ENCODE measurements around the gene NKRF.

Gene NKRF

GRCh38 chrX:119549327-119550016, 56.8 kb downstream of the NKRF start:
- Histone ChIP-seq H3K9ac (ENCODE audit: low read depth, low read length, poor library complexity, severe bottlenecking) (no peak overlapping the region), H3K27me3 (ENCODE audit: insufficient read depth, low read length, poor library complexity, severe bottlenecking) (no peaks in the 10 kb centered on the region), H3K4me3 (ENCODE audit: low read length, poor library complexity, severe bottlenecking) (no peak overlapping the region), H2AFZ (ENCODE audit: low read length) (no peak overlapping the region), H3K79me2 (ENCODE audit: insufficient read depth, low read length) (no peaks in the 10 kb centered on the region; the same call in 1 of the 2 replicates), H3F3A (ENCODE audit: low read depth) (no peaks in the 10 kb centered on the region), H3K4me1 (ENCODE audit: insufficient read depth, low read length, poor library complexity, severe bottlenecking) (no peaks in the 10 kb centered on the region), H4K20me1 (ENCODE audit: insufficient read depth, low read length, poor library complexity, severe bottlenecking) (no peaks in the 10 kb centered on the region), H3K9me2 (replicated peaks; ENCODE audit: low read depth, low read length) (no peaks in the 10 kb centered on the region), H3K36me3 (ENCODE audit: insufficient read depth, low read length) (no peaks in the 10 kb centered on the region), H3K9me3 (ENCODE audit: insufficient read depth, low read depth, low read length) (no peaks in the 10 kb centered on the region), H3K4me2 (ENCODE audit: low read depth, low read length, poor library complexity, severe bottlenecking) (no peak overlapping the region)
- TF ChIP-seq, protein P1, sequence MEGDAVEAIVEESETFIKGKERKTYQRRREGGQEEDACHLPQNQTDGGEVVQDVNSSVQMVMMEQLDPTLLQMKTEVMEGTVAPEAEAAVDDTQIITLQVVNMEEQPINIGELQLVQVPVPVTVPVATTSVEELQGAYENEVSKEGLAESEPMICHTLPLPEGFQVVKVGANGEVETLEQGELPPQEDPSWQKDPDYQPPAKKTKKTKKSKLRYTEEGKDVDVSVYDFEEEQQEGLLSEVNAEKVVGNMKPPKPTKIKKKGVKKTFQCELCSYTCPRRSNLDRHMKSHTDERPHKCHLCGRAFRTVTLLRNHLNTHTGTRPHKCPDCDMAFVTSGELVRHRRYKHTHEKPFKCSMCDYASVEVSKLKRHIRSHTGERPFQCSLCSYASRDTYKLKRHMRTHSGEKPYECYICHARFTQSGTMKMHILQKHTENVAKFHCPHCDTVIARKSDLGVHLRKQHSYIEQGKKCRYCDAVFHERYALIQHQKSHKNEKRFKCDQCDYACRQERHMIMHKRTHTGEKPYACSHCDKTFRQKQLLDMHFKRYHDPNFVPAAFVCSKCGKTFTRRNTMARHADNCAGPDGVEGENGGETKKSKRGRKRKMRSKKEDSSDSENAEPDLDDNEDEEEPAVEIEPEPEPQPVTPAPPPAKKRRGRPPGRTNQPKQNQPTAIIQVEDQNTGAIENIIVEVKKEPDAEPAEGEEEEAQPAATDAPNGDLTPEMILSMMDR (conservative IDR thresholded peaks at IDR 0.05; ENCODE audit: low read length) = no peak
- TF ChIP-seq EZH2phosphoT487 (IDR thresholded peaks at IDR 0.05; ENCODE audit: borderline replicate concordance) = no peak

DNA sequence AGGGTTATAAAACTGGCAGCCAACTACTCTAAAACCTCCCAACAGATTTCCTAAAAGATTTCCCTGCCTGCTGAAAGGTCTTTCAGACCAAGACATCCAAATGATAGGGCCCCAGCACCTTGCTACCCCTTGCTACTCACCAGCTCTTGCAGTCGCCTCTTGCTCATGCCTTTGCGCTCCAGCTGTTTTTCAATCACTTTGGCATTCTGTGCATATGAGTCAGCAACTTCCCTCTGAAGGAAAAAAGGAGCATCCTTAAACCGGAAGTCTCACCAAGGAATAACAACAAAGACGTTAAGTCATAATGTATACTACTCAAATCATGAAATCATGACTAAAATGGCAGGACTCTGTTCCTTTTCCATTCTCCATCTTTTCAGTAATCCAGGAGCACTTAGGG, 65.0 kb downstream of the NKRF start:
- Histone ChIP-seq H3K4me1 (ENCODE audit: insufficient read depth, low read length, poor library complexity, severe bottlenecking) (no peaks in the 10 kb centered on the region), H4K20me1 (ENCODE audit: insufficient read depth, low read length, poor library complexity, severe bottlenecking) (no peaks in the 10 kb centered on the region), H3K9me3 (ENCODE audit: insufficient read depth, low read depth, low read length) (no peaks in the 10 kb centered on the region), H3K79me2 (ENCODE audit: insufficient read depth, low read length) (no peaks in the 10 kb centered on the region), H3F3A (ENCODE audit: low read depth) (no peaks in the 10 kb centered on the region), H3K9ac (ENCODE audit: low read depth, low read length, poor library complexity, severe bottlenecking) (no peak overlapping the region), H2AFZ (ENCODE audit: low read length) (no peak overlapping the region), H3K36me3 (ENCODE audit: insufficient read depth, low read length) (no peaks in the 10 kb centered on the region; the same call in 1 of the 2 replicates), H3K27me3 (ENCODE audit: insufficient read depth, low read length, poor library complexity, severe bottlenecking) (no peaks in the 10 kb centered on the region), H3K4me2 (ENCODE audit: low read depth, low read length, poor library complexity, severe bottlenecking) (no peak overlapping the region), H3K4me3 (ENCODE audit: low read length, poor library complexity, severe bottlenecking) (no peak overlapping the region), H3K9me2 (replicated peaks; ENCODE audit: low read depth, low read length) (no peaks in the 10 kb centered on the region)
- TF ChIP-seq EZH2phosphoT487 (IDR thresholded peaks at IDR 0.05; ENCODE audit: borderline replicate concordance) = no peak
- TF ChIP-seq, protein P1 (conservative IDR thresholded peaks at IDR 0.05; ENCODE audit: low read length) = no peak

GRCh38 chrX:119539872-119540271, 66.4 kb downstream of the NKRF start:
- Histone ChIP-seq H3K4me3 (ENCODE audit: low read length, poor library complexity, severe bottlenecking) (no peak overlapping the region), H3K36me3 (ENCODE audit: insufficient read depth, low read length) (no peaks in the 10 kb centered on the region; the same call in 1 of the 2 replicates), H3K9me2 (replicated peaks; ENCODE audit: low read depth, low read length) (no peaks in the 10 kb centered on the region)

More at GRCh38 chrX:119539872-119540271, 66.4 kb downstream of the NKRF start:
- Histone ChIP-seq H3K4me2 (ENCODE audit: low read depth, low read length, poor library complexity, severe bottlenecking) (no peak overlapping the region), H3K9me3 (ENCODE audit: insufficient read depth, low read depth, low read length) (no peaks in the 10 kb centered on the region), H3K79me2 (ENCODE audit: insufficient read depth, low read length) (no peaks in the 10 kb centered on the region), H4K20me1 (ENCODE audit: insufficient read depth, low read length, poor library complexity, severe bottlenecking) (no peaks in the 10 kb centered on the region), H3K9ac (ENCODE audit: low read depth, low read length, poor library complexity, severe bottlenecking) (no peak overlapping the region), H3F3A (ENCODE audit: low read depth) (no peaks in the 10 kb centered on the region), H3K4me1 (ENCODE audit: insufficient read depth, low read length, poor library complexity, severe bottlenecking) (no peaks in the 10 kb centered on the region), H3K27me3 (ENCODE audit: insufficient read depth, low read length, poor library complexity, severe bottlenecking) (no peaks in the 10 kb centered on the region), H2AFZ (ENCODE audit: low read length) (no peak overlapping the region)
- TF ChIP-seq, protein P1 (conservative IDR thresholded peaks at IDR 0.05; ENCODE audit: low read length) = peak; percentile 40
- no peak for TF ChIP-seq EZH2phosphoT487 (IDR thresholded peaks at IDR 0.05; ENCODE audit: borderline replicate concordance)
